Panc1 (cell line): ENCODE results near the gene DBET. TPM values are rescaled to one million over a fixed set of nuclear protein-coding genes. Genes with fewer than 3 reads are reported as not detected.

ENCODE experiments used
- ATAC-seq: fragments of 200-7000 bp; cut with Tn5 transposase; 2 replicates; pipeline ENCODE4 v1.9.1; 2020; ENCODE audit warnings: mild to moderate bottlenecking, moderate library complexity
- BruUV-seq: library from RNA; stranded (reverse); fragments of 400-500 nt; replicated peaks from 2 replicates; lab custom pipeline; 2021; lab: Mats Ljungman, UMichigan
- CTCF ChIA-PET: fragments of 300-600 bp; sonication (Branson Sonifier 250); formaldehyde crosslinking; loops from one replicate; lab custom pipeline; 2022; ENCODE audit warnings: antibody characterized with exemption; lab: Charles Lee
- POLR2A ChIA-PET: fragments of 300-600 bp; sonication (Branson Sonifier 250); formaldehyde crosslinking; loops from one replicate; lab custom pipeline; 2022; ENCODE audit warnings: antibody characterized with exemption; lab: Charles Lee
- DNase-seq: peaks from one replicate; pipeline ENCODE4 v3.0.0-alpha.2; 2010; ENCODE audit warnings: low read depth, low spot score
- H3K27ac ChIP-seq: 2 replicates; pipeline ENCODE4 v1.5.1; 2011; ENCODE audit warnings: mild to moderate bottlenecking, low read length, inconsistent platforms
- H3K27me3 ChIP-seq: fragments of 200-500 bp; sonication (Bioruptor generic); 2 replicates; pipeline ENCODE4 v1.6.0; 2014; ENCODE audit warnings: low read length, inconsistent platforms; ENCODE audit not compliant: control insufficient read depth, insufficient read depth
- H3K36me3 ChIP-seq: fragments of 200-500 bp; sonication (Bioruptor generic); 2 replicates; pipeline ENCODE4 v1.5.1; 2014; ENCODE audit warnings: inconsistent platforms, mild to moderate bottlenecking, low read length, moderate library complexity; ENCODE audit not compliant: control insufficient read depth, insufficient read depth
- H3K4me1 ChIP-seq: 2 replicates; pipeline ENCODE4 v1.5.1; 2011; ENCODE audit warnings: inconsistent platforms, mild to moderate bottlenecking, low read length, moderate library complexity; ENCODE audit not compliant: control insufficient read depth, insufficient read depth
- H3K4me3 ChIP-seq, 2 experiments: 2 replicates each; pipeline ENCODE4 v1.5.1; 2011 to 2012; ENCODE audit warnings: low read depth in 2 of 2, low read length in 2 of 2, mild to moderate bottlenecking in 2 of 2, inconsistent platforms in 1 of 2, moderate library complexity in 1 of 2
- H3K9me3 ChIP-seq: fragments of 200-500 bp; sonication (Bioruptor generic); 2 replicates; pipeline ENCODE4 v1.5.1; 2014; ENCODE audit warnings: low read depth, mild to moderate bottlenecking, inconsistent platforms, low read length, moderate library complexity; ENCODE audit not compliant: control insufficient read depth, insufficient read depth
- CTCF ChIP-seq: fragments of 450-650 bp; IDR thresholded peaks from 2 replicates; pipeline ENCODE4 v1.5.1; 2017; ENCODE audit warnings: mild to moderate bottlenecking
- POLR2AphosphoS5 ChIP-seq: IDR thresholded peaks from 2 replicates; pipeline ENCODE4 v1.6.1; 2012; ENCODE audit warnings: mild to moderate bottlenecking, low read depth, low read length, moderate library complexity
- SIN3A ChIP-seq: IDR thresholded peaks from 2 replicates; pipeline ENCODE4 v1.6.1; 2012; ENCODE audit warnings: low read depth, mild to moderate bottlenecking, low read length, moderate library complexity, borderline replicate concordance; ENCODE audit not compliant: insufficient read depth
- TCF7L2 ChIP-seq: IDR thresholded peaks from 2 replicates; pipeline ENCODE4 v1.6.1; 2011; ENCODE audit warnings: mild to moderate bottlenecking, low read depth, low read length, inconsistent platforms
- in situ Hi-C: cut with HindIII; loops from 2 replicates; pipeline ENCODE4 v1.10.0; 2016; ENCODE audit warnings: low sequenced_read_pairs, low pct_unique_long_range_greater_than_20kb
- intact Hi-C: fragments of 100-400 bp; cut with micrococcal nuclease; formaldehyde crosslinking; loops from one replicate; pipeline ENCODE4 v1.10.0; 2022; ENCODE audit not compliant: unreplicated experiment
- total RNA-seq: library from RNA; stranded (reverse); gene quantifications from one replicate; pipeline ENCODE4 v1.2.1, GENCODE V29; 2021; ENCODE audit not compliant: unreplicated experiment
- TF ChIP-seq, protein P1 (sequence below), 2 experiments: IDR thresholded peaks; 2 replicates each; pipeline ENCODE4 v1.6.1; 2011 to 2012; ENCODE audit warnings: low read depth in 2 of 2, control low read depth in 1 of 2, low read length in 1 of 2, mild to moderate bottlenecking in 1 of 2, moderate library complexity in 1 of 2; ENCODE audit not compliant: insufficient read depth in 1 of 2

The DBET gene
- total RNA-seq, 1 experiment from 2014 or later = not detected

- in situ Hi-C loops = no loop called here
- DNase-seq = no peak
- TF ChIP-seq SIN3A = no peak
- TF ChIP-seq, protein P1, sequence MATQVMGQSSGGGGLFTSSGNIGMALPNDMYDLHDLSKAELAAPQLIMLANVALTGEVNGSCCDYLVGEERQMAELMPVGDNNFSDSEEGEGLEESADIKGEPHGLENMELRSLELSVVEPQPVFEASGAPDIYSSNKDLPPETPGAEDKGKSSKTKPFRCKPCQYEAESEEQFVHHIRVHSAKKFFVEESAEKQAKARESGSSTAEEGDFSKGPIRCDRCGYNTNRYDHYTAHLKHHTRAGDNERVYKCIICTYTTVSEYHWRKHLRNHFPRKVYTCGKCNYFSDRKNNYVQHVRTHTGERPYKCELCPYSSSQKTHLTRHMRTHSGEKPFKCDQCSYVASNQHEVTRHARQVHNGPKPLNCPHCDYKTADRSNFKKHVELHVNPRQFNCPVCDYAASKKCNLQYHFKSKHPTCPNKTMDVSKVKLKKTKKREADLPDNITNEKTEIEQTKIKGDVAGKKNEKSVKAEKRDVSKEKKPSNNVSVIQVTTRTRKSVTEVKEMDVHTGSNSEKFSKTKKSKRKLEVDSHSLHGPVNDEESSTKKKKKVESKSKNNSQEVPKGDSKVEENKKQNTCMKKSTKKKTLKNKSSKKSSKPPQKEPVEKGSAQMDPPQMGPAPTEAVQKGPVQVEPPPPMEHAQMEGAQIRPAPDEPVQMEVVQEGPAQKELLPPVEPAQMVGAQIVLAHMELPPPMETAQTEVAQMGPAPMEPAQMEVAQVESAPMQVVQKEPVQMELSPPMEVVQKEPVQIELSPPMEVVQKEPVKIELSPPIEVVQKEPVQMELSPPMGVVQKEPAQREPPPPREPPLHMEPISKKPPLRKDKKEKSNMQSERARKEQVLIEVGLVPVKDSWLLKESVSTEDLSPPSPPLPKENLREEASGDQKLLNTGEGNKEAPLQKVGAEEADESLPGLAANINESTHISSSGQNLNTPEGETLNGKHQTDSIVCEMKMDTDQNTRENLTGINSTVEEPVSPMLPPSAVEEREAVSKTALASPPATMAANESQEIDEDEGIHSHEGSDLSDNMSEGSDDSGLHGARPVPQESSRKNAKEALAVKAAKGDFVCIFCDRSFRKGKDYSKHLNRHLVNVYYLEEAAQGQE (IDR thresholded peaks at IDR 0.05; ENCODE audit: insufficient read depth in 1 of 2, low read depth in 2 of 2, low read length in 1 of 2) = no peak
- TF ChIP-seq CTCF = no peak
- no peak for TF ChIP-seq TCF7L2
- no peak for TF ChIP-seq POLR2AphosphoS5
- intact Hi-C loops = no loop called here
- H3K4me1 ChIP-seq = no peaks in the 10 kb centered on the region
- CTCF ChIA-PET = no interaction called here
- no TSS peak for BruUV-seq
- ATAC-seq = no peak
- H3K36me3 ChIP-seq = no peaks in the 10 kb centered on the region
- H3K27me3 ChIP-seq = no peaks in the 10 kb centered on the region; the same call in 1 of the 2 replicates
- POLR2A ChIA-PET = no interaction called here
- H3K4me3 ChIP-seq = no peak overlapping the region
- H3K9me3 ChIP-seq = no peaks in the 10 kb centered on the region
- no peak overlapping the region for H3K27ac ChIP-seq
Measured at GRCh38 chr4:190017357-190018200, 46.7 kb upstream of the DBET start.

DNA sequence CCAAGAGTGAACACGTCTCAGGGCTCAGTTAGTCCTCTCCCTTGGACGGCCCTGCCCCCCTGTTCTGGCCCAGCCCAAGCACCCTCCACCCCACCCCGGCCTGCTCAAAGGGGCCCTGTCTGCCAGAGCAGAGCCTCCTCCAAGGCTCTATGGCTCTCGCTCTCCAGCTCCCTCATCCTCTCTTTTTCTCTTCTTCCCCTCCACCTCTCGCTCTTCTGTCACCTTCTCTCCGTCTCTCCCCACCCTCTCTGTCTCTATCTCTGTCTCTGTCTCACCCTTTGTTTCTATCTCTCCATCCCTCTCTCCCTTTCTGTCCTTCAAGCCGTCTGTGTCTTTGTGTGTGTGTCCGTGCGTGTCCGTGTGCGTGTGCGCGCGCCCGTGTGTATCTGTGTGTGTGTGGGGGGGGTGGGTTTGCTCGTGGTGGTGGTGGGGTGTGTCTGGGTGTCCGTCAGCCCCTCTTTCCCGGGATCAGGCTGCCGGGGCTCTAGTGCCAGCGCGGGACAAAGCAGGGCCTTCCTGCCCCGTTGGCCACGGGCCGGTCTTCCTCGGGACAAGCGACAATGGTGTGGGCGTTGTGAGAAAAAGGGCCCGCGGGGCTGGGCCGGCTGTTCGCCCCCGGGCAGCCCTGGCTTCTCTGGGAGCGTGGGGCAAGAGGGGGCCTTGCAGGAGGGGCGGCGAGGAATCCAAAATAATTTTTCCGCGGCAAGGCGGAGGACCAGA is 45.9 kb upstream of the DBET start:
- TF ChIP-seq POLR2AphosphoS5 (no peak), SIN3A (no peak), CTCF (no peak)
- ChIA-PET POLR2A (no interaction called here), CTCF (no interaction called here)
- Histone ChIP-seq H3K36me3 (no peaks in the 10 kb centered on the region), H3K9me3 (no peaks in the 10 kb centered on the region), H3K4me1 (no peaks in the 10 kb centered on the region), H3K4me3 (no peak overlapping the region), H3K27me3 (no peaks in the 10 kb centered on the region; the same call in 1 of the 2 replicates), H3K27ac (no peak overlapping the region)
- intact Hi-C loops (no loop called here), in situ Hi-C loops (no loop called here)
- no TSS peak for BruUV-seq
- ATAC-seq (no peak), DNase-seq (no peak)
